GM12878 (cell line): ENCODE data around the gene SLC35G6. TPM values are rescaled to one million over a fixed set of nuclear protein-coding genes. Genes with fewer than 3 reads are reported as not detected.

Experiments
- ATAC-seq: fragments of 200-7000 bp; cut with Tn5 transposase; 3 replicates; pipeline ENCODE4 v1.9.1; 2020; ENCODE audit warnings: mild to moderate bottlenecking, moderate library complexity
- BruUV-seq: library from RNA; stranded (reverse); fragments of 400-500 nt; replicated peaks from 2 replicates; lab custom pipeline; 2021; lab: Mats Ljungman, UMichigan
- CTCF ChIA-PET: fragments of 300-600 bp; sonication (Branson Sonifier 250); formaldehyde crosslinking; extraction: SDS; loops from one replicate; lab custom pipeline; 2021; ENCODE audit warnings: inconsistent platforms; lab: Yijun Ruan, JAX
- POLR2A ChIA-PET: fragments of 350-600 bp; formaldehyde crosslinking; extraction: SDS; loops from one replicate; lab custom pipeline; 2021; ENCODE audit warnings: inconsistent platforms; lab: Charles Lee
- RAD21 ChIA-PET: fragments of 300-600 bp; sonication (Branson Sonifier 250); formaldehyde crosslinking; loops from one replicate; lab custom pipeline; 2023; ENCODE audit warnings: antibody characterized with exemption; ENCODE audit not compliant: unreplicated experiment; lab: Charles Lee
- SMC1A ChIA-PET: fragments of 300-600 bp; sonication (Branson Sonifier 250); formaldehyde crosslinking; loops from one replicate; lab custom pipeline; 2023; ENCODE audit not compliant: unreplicated experiment, uncharacterized antibody; lab: Charles Lee
- DNase-seq: peaks from one replicate; pipeline ENCODE4 v3.0.0-alpha.2; 2011; ENCODE audit warnings: low read depth, low spot score
- FAIRE-seq: peaks from 3 replicates; lab custom pipeline; 2011; peaks lifted over from hg19 to GRCh38; lab: Jason Lieb, UNC
- H2AFZ ChIP-seq: 2 replicates; pipeline ENCODE4 v1.6.0; 2011; ENCODE audit warnings: low read depth, low read length, control low read depth; ENCODE audit not compliant: control insufficient read depth
- H3K27ac ChIP-seq: 2 replicates; pipeline ENCODE4 v1.5.1; 2011; ENCODE audit warnings: control low read depth; ENCODE audit not compliant: control insufficient read depth, insufficient read depth
- H3K27me3 ChIP-seq, 2 experiments: replicated peaks in 1 of 2; 2 replicates each; pipeline versions ENCODE4 v1.6.0 to v1.6.1; 2011; ENCODE audit warnings: low read length in 1 of 2; ENCODE audit not compliant: control insufficient read depth in 2 of 2, insufficient read depth in 2 of 2
- H3K36me3 ChIP-seq, 2 experiments: 2 replicates each; pipeline ENCODE4 v1.5.1; 2011; ENCODE audit warnings: low read length in 1 of 2; ENCODE audit not compliant: control insufficient read depth in 2 of 2, insufficient read depth in 2 of 2
- H3K4me1 ChIP-seq: 2 replicates; pipeline ENCODE4 v1.6.1; 2011; ENCODE audit warnings: mild to moderate bottlenecking, low read length, moderate library complexity, mixed read lengths; ENCODE audit not compliant: control insufficient read depth, insufficient read depth
- H3K4me2 ChIP-seq: 2 replicates; pipeline ENCODE4 v1.6.0; 2011; ENCODE audit warnings: control low read depth; ENCODE audit not compliant: control insufficient read depth, insufficient read depth
- H3K4me3 ChIP-seq: fragments of 200-600 bp; sonication (generic); 2 replicates; pipeline ENCODE4 v1.5.1; 2016
- H3K79me2 ChIP-seq: 2 replicates; pipeline ENCODE4 v1.6.0; 2011; ENCODE audit warnings: low read length; ENCODE audit not compliant: control insufficient read depth, insufficient read depth
- H3K9ac ChIP-seq: 2 replicates; pipeline ENCODE4 v1.8.0; 2011; ENCODE audit warnings: low read length, control low read depth, mixed read lengths; ENCODE audit not compliant: control insufficient read depth, insufficient read depth
- H3K9me3 ChIP-seq: replicated peaks from 3 replicates; pipeline ENCODE4 v1.5.1; 2011; ENCODE audit warnings: mild to moderate bottlenecking, low read length; ENCODE audit not compliant: control insufficient read depth, insufficient read depth
- H4K20me1 ChIP-seq: 2 replicates; pipeline ENCODE4 v1.6.0; 2011; ENCODE audit not compliant: control insufficient read depth, insufficient read depth
- ATF3 ChIP-seq: IDR thresholded peaks from 2 replicates; pipeline ENCODE4 v1.6.1; 2011; ENCODE audit warnings: low read depth, mild to moderate bottlenecking, low read length, moderate library complexity, borderline replicate concordance; ENCODE audit errors: extremely low read depth
- CBX3 ChIP-seq: fragments of 200-600 bp; sonication (generic); IDR thresholded peaks from 2 replicates; pipeline ENCODE4 v1.6.1; 2016; ENCODE audit warnings: low read depth, borderline replicate concordance
- CREB1 ChIP-seq: IDR thresholded peaks from 2 replicates; pipeline ENCODE4 v1.6.1; 2012; ENCODE audit warnings: low read depth, mild to moderate bottlenecking, inconsistent platforms
- DPF2 ChIP-seq: fragments of 450-650 bp; IDR thresholded peaks from 2 replicates; pipeline ENCODE4 v1.6.1; 2017; ENCODE audit warnings: mild to moderate bottlenecking
- ETV6 ChIP-seq, 2 experiments: fragments of 450-650 bp in 1 of 2; IDR thresholded peaks in 1 of 2; conservative IDR thresholded peaks in 1 of 2; 2 replicates each; pipeline ENCODE4 v1.6.1; 2014; ENCODE audit warnings: antibody characterized with exemption in 1 of 2, borderline replicate concordance in 1 of 2, low read depth in 1 of 2, mild to moderate bottlenecking in 1 of 2, moderate library complexity in 1 of 2
- GATAD2B ChIP-seq: fragments of 450-650 bp; conservative IDR thresholded peaks from 2 replicates; pipeline ENCODE4 v1.6.1; 2017; ENCODE audit warnings: low read depth, mild to moderate bottlenecking, moderate library complexity
- HCFC1 ChIP-seq: fragments of 150-350 bp; IDR thresholded peaks from 2 replicates; pipeline ENCODE4 v1.6.1; 2014; ENCODE audit warnings: low read length
- JUND ChIP-seq: IDR thresholded peaks from 2 replicates; pipeline ENCODE4 v1.6.1; 2012; ENCODE audit warnings: low read depth, mild to moderate bottlenecking, low read length, improper control_type of control experiment, moderate library complexity
- PAX8 ChIP-seq: fragments of 450-650 bp; IDR thresholded peaks from 2 replicates; pipeline ENCODE4 v1.6.1; 2017; ENCODE audit warnings: mild to moderate bottlenecking, moderate library complexity
- PKNOX1 ChIP-seq: fragments of 450-650 bp; IDR thresholded peaks from 2 replicates; pipeline ENCODE4 v1.6.1; 2016; ENCODE audit warnings: mild to moderate bottlenecking
- PML ChIP-seq: IDR thresholded peaks from 2 replicates; pipeline ENCODE4 v1.6.1; 2012; ENCODE audit warnings: low read length, inconsistent platforms
- POLR2AphosphoS5 ChIP-seq: IDR thresholded peaks from 2 replicates; pipeline ENCODE4 v1.6.1; 2011; ENCODE audit warnings: mild to moderate bottlenecking, low read length, inconsistent platforms
- SREBF2 ChIP-seq: IDR thresholded peaks from 2 replicates; pipeline ENCODE4 v1.6.1; 2012; ENCODE audit warnings: mild to moderate bottlenecking, low read length
- ZBTB40 ChIP-seq: fragments of 450-650 bp; IDR thresholded peaks from 2 replicates; pipeline ENCODE4 v1.6.1; 2016; ENCODE audit warnings: mild to moderate bottlenecking, moderate library complexity, borderline replicate concordance
- ZNF207 ChIP-seq: fragments of 450-650 bp; IDR thresholded peaks from 2 replicates; pipeline ENCODE4 v1.6.1; 2014; ENCODE audit warnings: antibody characterized with exemption, mild to moderate bottlenecking, borderline replicate concordance
- ZSCAN29 ChIP-seq: fragments of 450-650 bp; IDR thresholded peaks from 2 replicates; pipeline ENCODE4 v1.6.1; 2017; ENCODE audit warnings: mild to moderate bottlenecking, moderate library complexity
- WGBS: methylation state at CpG from one replicate; pipeline ENCODE4 v1.1.6; 2016; ENCODE audit warnings: low lambda C conversion rate; ENCODE audit not compliant: insufficient replicate concordance, insufficient coverage; ENCODE audit errors: missing lambda C conversion rate; 5-methylcytosine and 5-hydroxymethylcytosine counted together
- in situ Hi-C: fragments of 300-500 bp; cut with MboI; formaldehyde crosslinking; loops from 9 replicates; pipeline ENCODE4 v1.14.3; 2018; ENCODE audit warnings: mixed read lengths
- intact Hi-C: fragments of 100-400 bp; cut with micrococcal nuclease; formaldehyde crosslinking; loops from one replicate; pipeline ENCODE4 v1.14.2; 2022; ENCODE audit not compliant: unreplicated experiment
- polyA plus RNA-seq, 11 experiments: library from polyadenylated mRNA; depleted of rRNA in 4 of 11; unstranded in 6 of 11; stranded (reverse) in 5 of 11; fragments of >200 nt; fragmentation: Nextera tagmentation in 4 of 11; fragmentation: Illumina TruSeq in 1 of 11; extraction: Ambion mirVana in 4 of 11; extraction: Trizol in 1 of 11; gene quantifications; 1 replicate in 1 of 11; 2 replicates in 10 of 11; pipeline versions ENCODE4 v1.2.1 to v1.2.3, GENCODE V29; 2011 to 2016; ENCODE audit warnings: inconsistent platforms in 2 of 11, missing spikeins in 2 of 11, low read depth in 1 of 11
- total RNA-seq, 4 experiments: library from RNA; depleted of rRNA in 3 of 4; stranded (reverse); fragments of >200 nt in 3 of 4; fragmentation: Illumina TruSeq in 1 of 4; extraction: Trizol in 1 of 4; gene quantifications; 2 replicates each; pipeline versions ENCODE4 v1.2.1 to v1.2.3, GENCODE V29; 2013 to 2021
- TF ChIP-seq, protein P1 (sequence below): fragments of 150-350 bp; IDR thresholded peaks from 2 replicates; pipeline ENCODE4 v1.6.1; 2014; ENCODE audit warnings: mild to moderate bottlenecking, low read depth, low read length

Gene SLC35G6
- total and polyA plus RNA-seq, 10 of the 15 experiments (the other 5 are each of a cell fraction or from before 2014, with no cell fraction given), result 0.20 TPM; not detected in 9

DNA sequence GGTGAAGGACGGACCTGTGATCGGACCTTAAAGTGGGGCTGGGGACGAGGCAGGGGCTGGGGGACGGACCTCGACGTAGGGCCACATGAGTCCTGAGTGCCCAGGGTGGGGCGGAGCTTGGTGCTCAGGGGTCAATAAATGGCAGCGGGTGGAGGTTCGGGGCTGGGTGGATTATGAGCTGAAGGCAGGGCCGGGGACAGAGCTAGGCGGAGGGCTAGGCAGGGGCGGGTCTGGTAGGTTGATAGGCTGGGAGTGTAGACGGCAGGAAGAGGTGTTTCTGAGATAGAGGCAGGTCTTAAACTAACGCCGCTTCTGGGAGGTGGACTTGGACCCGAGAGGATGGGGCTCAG is 35.7 kb upstream of the SLC35G6 start (continued):
- TF ChIP-seq DPF2, result no peak
- TF ChIP-seq, all 136 proteins: peak for 0

GRCh38 chr17:7448461-7448860 is 32.8 kb upstream of the SLC35G6 start:
- FAIRE-seq, result no peak
- intact Hi-C loops (no loop called here), in situ Hi-C loops (no loop called here)
- Histone ChIP-seq H3K4me3 (no peak overlapping the region), H4K20me1 (no peaks in the 10 kb centered on the region), H3K79me2 (no peaks in the 10 kb centered on the region), H3K36me3 (no peaks in the 10 kb centered on the region), H2AFZ (no peak overlapping the region), H3K27me3 (peaks cover 1 to 5% of the 10 kb centered on the region in 2 experiments; a peak in 2 of 4 replicates), H3K27ac (no peak overlapping the region), H3K4me2 (no peak overlapping the region), H3K4me1 (peaks cover 6% of the 10 kb centered on the region), H3K9me3 (no peaks in the 10 kb centered on the region), H3K9ac (no peak overlapping the region)
- SMC1A ChIA-PET, result no interaction called here
- no TSS peak for BruUV-seq
- POLR2A ChIA-PET, result interaction anchor here (0.7 to 1.1 kb wide), 2 partner anchors 8 to 46 kb away, joined by 3 to 4 read pairs; no protein-coding TSS in a partner anchor
- DNase-seq, result no peak
- RAD21 ChIA-PET, result no interaction called here
- 48% methylated on average over 7 of the region's 7 CpGs for WGBS
- no peak for ATAC-seq
- CTCF ChIA-PET, result no interaction called here
- TF ChIP-seq ZSCAN29 (no peak), PAX8 (no peak), POLR2AphosphoS5 (no peak), ZNF207 (no peak), SREBF2 (no peak), ZBTB40 (no peak), JUND (no peak), ETV6 (conservative IDR thresholded peaks at IDR 0.05 in 1 of 2, IDR thresholded peaks at IDR 0.05 in 1 of 2; ENCODE audit: borderline replicate concordance in 1 of 2, low read depth in 1 of 2) (no peak), CBX3 (no peak), HCFC1 (no peak), PML (no peak), CREB1 (no peak), ATF3 (no peak), GATAD2B (no peak), PKNOX1 (no peak)
- TF ChIP-seq, protein P1, sequence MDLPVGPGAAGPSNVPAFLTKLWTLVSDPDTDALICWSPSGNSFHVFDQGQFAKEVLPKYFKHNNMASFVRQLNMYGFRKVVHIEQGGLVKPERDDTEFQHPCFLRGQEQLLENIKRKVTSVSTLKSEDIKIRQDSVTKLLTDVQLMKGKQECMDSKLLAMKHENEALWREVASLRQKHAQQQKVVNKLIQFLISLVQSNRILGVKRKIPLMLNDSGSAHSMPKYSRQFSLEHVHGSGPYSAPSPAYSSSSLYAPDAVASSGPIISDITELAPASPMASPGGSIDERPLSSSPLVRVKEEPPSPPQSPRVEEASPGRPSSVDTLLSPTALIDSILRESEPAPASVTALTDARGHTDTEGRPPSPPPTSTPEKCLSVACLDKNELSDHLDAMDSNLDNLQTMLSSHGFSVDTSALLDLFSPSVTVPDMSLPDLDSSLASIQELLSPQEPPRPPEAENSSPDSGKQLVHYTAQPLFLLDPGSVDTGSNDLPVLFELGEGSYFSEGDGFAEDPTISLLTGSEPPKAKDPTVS, result no peak
